ENCODE results near the gene HIGD2A.

DNA sequence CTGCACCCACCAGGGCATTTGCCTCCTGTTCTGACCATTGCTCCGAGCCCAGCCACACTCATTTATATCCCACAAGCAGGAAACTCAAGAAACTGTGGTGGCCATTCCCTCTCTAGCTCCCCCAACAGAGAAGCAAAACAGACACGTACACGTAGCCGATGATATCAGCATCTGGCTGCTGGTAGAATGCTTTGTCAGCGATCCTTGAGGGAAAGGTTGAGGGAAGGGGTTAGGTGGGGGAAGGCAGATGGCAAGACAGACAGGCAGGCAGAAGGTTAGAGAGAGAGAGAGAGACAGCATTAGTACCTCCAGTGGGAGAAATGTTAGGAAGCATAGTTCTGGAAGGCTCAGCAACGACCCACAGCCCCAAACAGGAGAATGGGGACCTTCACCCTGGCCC lies 7.8 kb downstream of the HIGD2A start:
- TF ChIP-seq, protein P1, sequence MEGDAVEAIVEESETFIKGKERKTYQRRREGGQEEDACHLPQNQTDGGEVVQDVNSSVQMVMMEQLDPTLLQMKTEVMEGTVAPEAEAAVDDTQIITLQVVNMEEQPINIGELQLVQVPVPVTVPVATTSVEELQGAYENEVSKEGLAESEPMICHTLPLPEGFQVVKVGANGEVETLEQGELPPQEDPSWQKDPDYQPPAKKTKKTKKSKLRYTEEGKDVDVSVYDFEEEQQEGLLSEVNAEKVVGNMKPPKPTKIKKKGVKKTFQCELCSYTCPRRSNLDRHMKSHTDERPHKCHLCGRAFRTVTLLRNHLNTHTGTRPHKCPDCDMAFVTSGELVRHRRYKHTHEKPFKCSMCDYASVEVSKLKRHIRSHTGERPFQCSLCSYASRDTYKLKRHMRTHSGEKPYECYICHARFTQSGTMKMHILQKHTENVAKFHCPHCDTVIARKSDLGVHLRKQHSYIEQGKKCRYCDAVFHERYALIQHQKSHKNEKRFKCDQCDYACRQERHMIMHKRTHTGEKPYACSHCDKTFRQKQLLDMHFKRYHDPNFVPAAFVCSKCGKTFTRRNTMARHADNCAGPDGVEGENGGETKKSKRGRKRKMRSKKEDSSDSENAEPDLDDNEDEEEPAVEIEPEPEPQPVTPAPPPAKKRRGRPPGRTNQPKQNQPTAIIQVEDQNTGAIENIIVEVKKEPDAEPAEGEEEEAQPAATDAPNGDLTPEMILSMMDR (IDR thresholded peaks at IDR 0.05): no peak
- no peak for TF ChIP-seq ZFX (IDR thresholded peaks at IDR 0.05; ENCODE audit: borderline replicate concordance)
